Hematopoietic multipotent progenitor cell treated with erythropoietin and hydrocortisone succinate and interleukin-3 and kit ligand, for 6 days (in vitro differentiated cells): Measurements from ENCODE around the gene PRSS56.

Experiments used
- DNase-seq: peaks from one replicate; pipeline ENCODE4 v3.0.0-alpha.2; 2015

Gene PRSS56

DNA sequence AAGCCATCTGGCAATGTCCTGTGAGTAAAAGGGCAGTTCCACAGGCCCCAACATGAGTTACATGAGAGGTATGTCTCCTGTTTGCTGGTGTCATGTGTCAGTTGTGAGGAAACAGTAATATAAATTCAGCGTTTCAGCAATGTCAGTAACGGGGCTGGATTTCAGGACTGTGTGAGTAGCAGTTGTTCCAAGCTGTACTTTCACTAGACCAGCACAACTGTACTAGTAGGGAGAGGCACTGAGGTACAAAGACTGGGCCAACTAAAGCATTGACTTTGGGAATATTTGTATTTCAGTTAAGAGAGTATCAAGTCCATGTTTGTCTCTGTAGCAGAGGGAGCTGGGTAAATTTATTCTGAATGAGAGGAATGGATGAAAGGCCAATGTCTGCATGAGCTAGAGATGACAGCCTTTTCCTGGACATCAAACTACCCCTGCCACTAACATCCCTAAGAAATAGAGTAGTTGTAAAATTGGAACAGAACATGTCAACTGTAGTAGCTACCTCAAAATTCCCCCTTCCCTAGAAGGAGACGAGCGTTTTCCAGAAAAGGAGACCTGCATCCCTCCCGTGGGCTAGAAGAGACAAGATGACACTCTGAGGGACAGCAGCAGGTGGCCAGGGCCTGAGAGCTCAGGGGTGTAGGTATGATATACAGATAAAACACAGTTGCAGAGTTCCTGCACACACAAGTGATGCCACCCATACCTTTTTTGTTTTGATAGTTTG lies 54.7 kb downstream of the PRSS56 start:
- no peak for DNase-seq
